ENCODE results near the gene RASSF7. TPM values are rescaled to one million over a fixed set of nuclear protein-coding genes. Genes with fewer than 3 reads are reported as not detected.
"Not testable (repeated sequence)": the region's sequence is repeated elsewhere in the genome, so short reads cannot be mapped to it uniquely, and the experiment has no call there.

RASSF7 gene
- total RNA-seq, 1 experiment from 2014 or later, result 32.5 TPM

GRCh38 chr11:516918-517685, 43.7 kb upstream of the RASSF7 start:
- DNase-seq (ENCODE audit: low spot score); H3K27me3 Mint-ChIP-seq (ENCODE audit: low read depth); H3K4me1 Mint-ChIP-seq; CTCF ChIA-PET; H3K27ac Mint-ChIP-seq; POLR2A ChIA-PET; H3K4me3 Mint-ChIP-seq; ATAC-seq: not testable (repeated sequence)
- Mint-ChIP-seq H3K9me3 (peaks cover 24% of the 10 kb centered on the region), H3K36me3 (peaks cover 38% of the 10 kb centered on the region)

GRCh38 chr11:518463-519202, 42.1 kb upstream of the RASSF7 start:
- ATAC-seq (peak; percentile 97), DNase-seq (ENCODE audit: low spot score) (peak; percentile 82)
- Mint-ChIP-seq H3K27me3 (ENCODE audit: low read depth) (peaks cover 7% of the 10 kb centered on the region), H3K4me3 (peak overlapping the region; percentile 60), H3K36me3 (peaks cover 32% of the 10 kb centered on the region), H3K27ac (0 out of 2 replicates have a peak overlapping the region, but pooled peaks have one; percentile 70), H3K9me3 (peaks cover 25% of the 10 kb centered on the region), H3K4me1 (no peaks in the 10 kb centered on the region; the same call in 1 of the 2 replicates)
- CTCF ChIA-PET, result interaction anchor here (0.7 to 2.4 kb wide), 18 partner anchors 10 to 178 kb away, joined by 3 to 22 read pairs (median 5); partner anchors contain the start of genes HRAS, PHRF1, PTDSS2 and RNH1
- POLR2A ChIA-PET, result no interaction called here
- peak; percentile 63; the same call in 1 of the 2 replicates for TF ChIP-seq ZNF281 (CRISPR knock-in tag; IDR thresholded peaks at IDR 0.05)
- no peak for TF ChIP-seq ZNF121 (CRISPR knock-in tag; IDR thresholded peaks at IDR 0.05)
- TF ChIP-seq FOXK1 (CRISPR knock-in tag; IDR thresholded peaks at IDR 0.05), result peak; percentile 36; the same call in 1 of the 2 replicates
- no peak for TF ChIP-seq JAZF1 (CRISPR knock-in tag; IDR thresholded peaks at IDR 0.05)
- TF ChIP-seq TCF7 (CRISPR knock-in tag; IDR thresholded peaks at IDR 0.05; ENCODE audit: low read depth), result no peak
- peak; percentile 75; the same call in 1 of the 2 replicates for TF ChIP-seq E2F5 (CRISPR knock-in tag; IDR thresholded peaks at IDR 0.05)
- TF ChIP-seq SP1 (CRISPR knock-in tag; conservative IDR thresholded peaks at IDR 0.05), result peak; percentile 97
- no peak for TF ChIP-seq MXD4 (CRISPR knock-in tag; IDR thresholded peaks at IDR 0.05; ENCODE audit: borderline replicate concordance)
- TF ChIP-seq FOXP1 (CRISPR knock-in tag; IDR thresholded peaks at IDR 0.05; ENCODE audit: borderline replicate concordance), result peak; percentile 79; the same call in 1 of the 2 replicates
- no peak for TF ChIP-seq PRRX2 (CRISPR knock-in tag; IDR thresholded peaks at IDR 0.05)
- peak; percentile 8; the same call in 1 of the 2 replicates for TF ChIP-seq GABPB1 (CRISPR knock-in tag; IDR thresholded peaks at IDR 0.05)
- TF ChIP-seq HMGA2 (CRISPR knock-in tag; IDR thresholded peaks at IDR 0.05), result no peak
- TF ChIP-seq RORB (CRISPR knock-in tag; IDR thresholded peaks at IDR 0.05), result no peak
- no peak for TF ChIP-seq PRDM15 (CRISPR knock-in tag; IDR thresholded peaks at IDR 0.05)
- no peak for TF ChIP-seq ZBTB43 (CRISPR knock-in tag; IDR thresholded peaks at IDR 0.05)
- TF ChIP-seq CDX4 (CRISPR knock-in tag; IDR thresholded peaks at IDR 0.05; ENCODE audit: borderline replicate concordance), result no peak
- peak; percentile 87; the same call in 1 of the 2 replicates for TF ChIP-seq JUN (CRISPR knock-in tag; IDR thresholded peaks at IDR 0.05)
- TF ChIP-seq ZNF532 (CRISPR knock-in tag; IDR thresholded peaks at IDR 0.05; ENCODE audit: borderline replicate concordance), result no peak
